ENCODE measurements around the gene TMEM256. TPM values are rescaled to one million over a fixed set of nuclear protein-coding genes. Genes with fewer than 3 reads are reported as not detected.

The TMEM256 gene
- total and polyA plus RNA-seq, 9 donors, result 45.4 to 100 (median 58.2) TPM

DNA sequence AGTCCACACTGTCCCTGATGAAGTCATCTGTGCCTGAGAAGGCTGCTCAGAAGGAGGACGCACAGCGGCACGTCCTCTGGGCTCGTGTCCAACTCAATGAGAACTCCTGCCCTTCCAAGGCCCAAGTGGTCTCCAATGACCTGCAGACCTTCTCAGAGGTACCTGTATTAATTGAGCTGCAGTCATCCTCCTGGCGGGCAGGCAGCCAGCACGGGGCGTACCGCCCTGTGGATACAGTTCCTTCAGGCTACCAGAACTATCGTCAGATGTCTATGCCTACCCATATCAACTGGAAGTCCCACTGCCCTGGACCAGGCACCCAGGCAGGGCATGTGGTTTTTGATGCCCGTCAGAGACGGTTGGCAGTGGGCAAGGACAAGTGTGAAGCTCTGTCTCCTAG, 28.4 kb upstream of the TMEM256 start:
- Histone ChIP-seq H3K9me3 (replicated peaks; ENCODE audit: control insufficient read depth, low read depth, low read length) (no peaks in the 10 kb centered on the region), H3K27ac (ENCODE audit: low read length) (no peak overlapping the region), H3K4me3 (ENCODE audit: low read length) (no peak overlapping the region), H3K36me3 (ENCODE audit: control insufficient read depth, insufficient read depth, low read length) (no peaks in the 10 kb centered on the region), H3K27me3 (ENCODE audit: control insufficient read depth, insufficient read depth, low read length) (peaks cover 24% of the 10 kb centered on the region), H3K4me1 (ENCODE audit: control insufficient read depth, insufficient read depth, low read length) (peaks cover 20% of the 10 kb centered on the region)
- DNase-seq, result no peak
- WGBS (ENCODE audit: insufficient coverage), result 85% methylated on average over 10 of the region's 11 CpGs

DNA sequence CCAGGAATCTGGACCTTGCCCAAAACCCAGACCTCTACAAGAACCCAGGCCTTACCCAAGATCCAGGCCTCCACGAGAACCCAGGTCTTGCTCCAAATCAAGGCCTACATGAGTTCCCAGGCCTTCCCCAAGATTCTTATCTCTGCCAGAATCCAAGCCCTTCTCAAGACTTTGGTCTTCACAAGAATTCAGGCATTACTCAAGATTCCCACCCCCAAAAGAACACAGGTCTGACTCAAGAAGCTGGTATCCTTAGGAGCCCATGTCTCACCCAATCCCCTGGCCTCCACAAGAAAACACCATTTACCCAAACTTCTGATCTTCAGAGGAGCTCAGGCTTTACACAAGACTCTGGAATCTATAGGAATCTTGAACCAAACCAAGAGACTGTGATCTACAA, 27.3 kb upstream of the TMEM256 start:
- WGBS (ENCODE audit: insufficient coverage), result 100% methylated on average over 1 of the region's 1 CpG
- Histone ChIP-seq H3K4me1 (ENCODE audit: control insufficient read depth, insufficient read depth, low read length) (peaks cover 11% of the 10 kb centered on the region), H3K36me3 (ENCODE audit: control insufficient read depth, insufficient read depth, low read length) (no peaks in the 10 kb centered on the region), H3K27me3 (ENCODE audit: control insufficient read depth, insufficient read depth, low read length) (peaks cover 14% of the 10 kb centered on the region), H3K4me3 (ENCODE audit: low read length) (no peak overlapping the region), H3K27ac (ENCODE audit: low read length) (no peak overlapping the region), H3K9me3 (replicated peaks; ENCODE audit: control insufficient read depth, low read depth, low read length) (no peaks in the 10 kb centered on the region)
- DNase-seq, result no peak

DNA sequence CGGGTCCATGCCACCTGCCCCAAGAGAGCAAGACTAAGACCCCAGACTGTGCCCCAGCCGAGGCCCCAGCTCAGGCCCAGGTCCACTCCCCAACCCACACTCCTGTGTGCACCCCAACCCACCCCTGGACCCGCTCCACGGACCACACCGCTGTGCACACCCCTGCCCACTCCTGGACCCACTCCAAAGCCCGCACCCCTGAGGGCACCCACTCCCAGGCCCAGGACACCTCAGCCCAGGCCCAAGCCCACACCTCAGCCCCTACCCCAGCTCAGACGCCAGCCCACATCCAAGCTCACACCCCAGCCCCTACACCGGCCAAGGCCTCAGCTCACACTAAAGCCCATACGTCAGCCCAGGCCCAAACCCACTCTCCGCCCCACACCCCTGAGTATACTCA, 25.8 kb upstream of the TMEM256 start:
- no peaks in the 10 kb centered on the region for H3K27me3 ChIP-seq (ENCODE audit: control insufficient read depth, insufficient read depth, low read length)
- no peaks in the 10 kb centered on the region for H3K4me1 ChIP-seq (ENCODE audit: control insufficient read depth, insufficient read depth, low read length)
- no peak for DNase-seq
- H3K9me3 ChIP-seq (replicated peaks; ENCODE audit: control insufficient read depth, low read depth, low read length), result no peaks in the 10 kb centered on the region
- H3K36me3 ChIP-seq (ENCODE audit: control insufficient read depth, insufficient read depth, low read length), result no peaks in the 10 kb centered on the region
- H3K27ac ChIP-seq (ENCODE audit: low read length), result no peak overlapping the region
- 89% methylated on average over 10 of the region's 10 CpGs for WGBS (ENCODE audit: insufficient coverage)
- H3K4me3 ChIP-seq (ENCODE audit: low read length), result no peak overlapping the region

GRCh38 chr17:7428557-7428956, 24.7 kb upstream of the TMEM256 start, which contains the start of gene SPEM3:
Gene SPEM3, plus strand, starts transcription at chr17:7428857. Its CDS starts 46 bp downstream, at chr17:7428903.
- H3K4me3 ChIP-seq (ENCODE audit: low read length), result no peak within 1 kb of the TSS
- DNase-seq, result no peak
- H3K9me3 ChIP-seq (replicated peaks; ENCODE audit: control insufficient read depth, low read depth, low read length), result no peaks in the 10 kb centered on the region
- H3K27ac ChIP-seq (ENCODE audit: low read length), result no peak within 1 kb of the TSS
- no peaks in the 10 kb centered on the region for H3K36me3 ChIP-seq (ENCODE audit: control insufficient read depth, insufficient read depth, low read length)
- 75% methylated on average over 5 of the region's 5 CpGs for WGBS (ENCODE audit: insufficient coverage)
- no peaks in the 10 kb centered on the region for H3K4me1 ChIP-seq (ENCODE audit: control insufficient read depth, insufficient read depth, low read length)
- H3K27me3 ChIP-seq (ENCODE audit: control insufficient read depth, insufficient read depth, low read length), result no peaks in the 10 kb centered on the region

- H3K9me3 ChIP-seq (replicated peaks; ENCODE audit: control insufficient read depth, low read depth, low read length), result no peaks in the 10 kb centered on the region
- H3K27ac ChIP-seq (ENCODE audit: low read length), result no peak overlapping the region
- no peaks in the 10 kb centered on the region for H3K4me1 ChIP-seq (ENCODE audit: control insufficient read depth, insufficient read depth, low read length)
- 89% methylated on average over 1 of the region's 7 CpGs for WGBS (ENCODE audit: insufficient coverage)
- no peak for DNase-seq
- no peaks in the 10 kb centered on the region for H3K36me3 ChIP-seq (ENCODE audit: control insufficient read depth, insufficient read depth, low read length)
- no peaks in the 10 kb centered on the region for H3K27me3 ChIP-seq (ENCODE audit: control insufficient read depth, insufficient read depth, low read length)
- no peak overlapping the region for H3K4me3 ChIP-seq (ENCODE audit: low read length)
Measured at GRCh38 chr17:7427549-7427948, 23.7 kb upstream of the TMEM256 start.

DNA sequence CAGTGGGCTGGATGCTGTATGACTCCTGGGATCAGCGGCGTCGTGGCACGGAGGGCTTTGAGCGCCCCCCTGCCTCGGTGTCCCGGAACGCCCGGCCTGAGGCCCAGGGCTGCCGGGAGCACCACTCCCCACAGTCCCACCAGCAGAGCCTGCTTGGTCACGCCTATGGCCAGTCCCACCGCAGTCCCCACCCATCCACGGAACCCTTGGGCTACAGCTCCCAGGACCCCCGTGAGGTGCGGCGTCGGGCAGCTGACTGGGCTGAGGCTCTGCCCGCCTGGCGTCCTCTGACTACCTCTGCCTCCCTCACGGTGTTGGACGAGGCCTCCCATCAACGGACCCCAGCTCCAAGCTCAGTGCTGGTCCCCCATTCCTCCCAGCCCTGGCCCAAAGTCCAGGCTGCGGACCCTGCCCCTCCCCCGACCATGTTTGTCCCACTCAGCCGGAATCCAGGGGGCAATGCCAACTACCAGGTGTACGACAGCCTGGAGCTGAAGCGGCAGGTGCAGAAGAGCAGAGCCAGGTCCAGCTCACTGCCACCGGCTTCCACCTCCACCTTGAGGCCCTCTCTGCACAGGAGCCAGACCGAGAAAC, 23.1 kb upstream of the TMEM256 start:
- Histone ChIP-seq H3K27ac (ENCODE audit: low read length) (no peak overlapping the region), H3K4me1 (ENCODE audit: control insufficient read depth, insufficient read depth, low read length) (no peaks in the 10 kb centered on the region), H3K27me3 (ENCODE audit: control insufficient read depth, insufficient read depth, low read length) (no peaks in the 10 kb centered on the region), H3K36me3 (ENCODE audit: control insufficient read depth, insufficient read depth, low read length) (no peaks in the 10 kb centered on the region), H3K9me3 (replicated peaks; ENCODE audit: control insufficient read depth, low read depth, low read length) (no peaks in the 10 kb centered on the region), H3K4me3 (ENCODE audit: low read length) (no peak overlapping the region)
- no peak for DNase-seq
- WGBS (ENCODE audit: insufficient coverage), result 88% methylated on average over 27 of the region's 29 CpGs

DNA sequence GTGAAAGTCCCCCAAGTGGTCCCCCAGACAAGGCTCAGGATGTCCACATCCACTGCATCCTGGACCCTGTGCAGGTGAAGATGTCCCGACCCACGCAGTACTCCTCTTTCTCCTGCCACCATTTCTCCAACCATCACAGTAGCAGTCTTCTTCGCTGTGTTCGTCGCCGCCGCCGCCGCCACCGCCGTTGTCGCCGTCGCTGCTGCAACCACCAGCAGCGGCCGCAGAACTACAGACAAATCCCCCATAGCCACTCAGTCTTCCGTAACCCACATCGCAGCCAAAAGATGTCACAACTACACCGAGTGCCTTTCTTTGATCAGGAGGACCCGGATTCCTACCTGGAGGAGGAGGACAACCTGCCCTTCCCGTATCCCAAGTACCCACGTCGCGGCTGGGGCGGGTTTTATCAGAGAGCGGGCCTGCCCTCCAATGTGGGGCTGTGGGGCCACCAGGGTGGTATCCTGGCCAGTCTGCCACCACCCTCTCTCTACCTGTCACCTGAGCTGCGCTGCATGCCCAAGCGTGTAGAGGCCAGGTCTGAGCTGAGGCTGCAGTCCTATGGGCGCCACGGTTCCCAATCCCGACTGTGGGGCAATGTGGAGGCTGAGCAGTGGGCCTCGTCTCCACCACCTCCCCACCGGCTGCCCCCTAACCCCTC, 22.4 kb upstream of the TMEM256 start:
- Histone ChIP-seq H3K27me3 (ENCODE audit: control insufficient read depth, insufficient read depth, low read length) (no peaks in the 10 kb centered on the region), H3K4me1 (ENCODE audit: control insufficient read depth, insufficient read depth, low read length) (no peaks in the 10 kb centered on the region), H3K27ac (ENCODE audit: low read length) (no peak overlapping the region), H3K36me3 (ENCODE audit: control insufficient read depth, insufficient read depth, low read length) (no peaks in the 10 kb centered on the region), H3K9me3 (replicated peaks; ENCODE audit: control insufficient read depth, low read depth, low read length) (no peaks in the 10 kb centered on the region), H3K4me3 (ENCODE audit: low read length) (no peak overlapping the region)
- DNase-seq, result no peak
- WGBS (ENCODE audit: insufficient coverage), result 90% methylated on average over 24 of the region's 33 CpGs

DNA sequence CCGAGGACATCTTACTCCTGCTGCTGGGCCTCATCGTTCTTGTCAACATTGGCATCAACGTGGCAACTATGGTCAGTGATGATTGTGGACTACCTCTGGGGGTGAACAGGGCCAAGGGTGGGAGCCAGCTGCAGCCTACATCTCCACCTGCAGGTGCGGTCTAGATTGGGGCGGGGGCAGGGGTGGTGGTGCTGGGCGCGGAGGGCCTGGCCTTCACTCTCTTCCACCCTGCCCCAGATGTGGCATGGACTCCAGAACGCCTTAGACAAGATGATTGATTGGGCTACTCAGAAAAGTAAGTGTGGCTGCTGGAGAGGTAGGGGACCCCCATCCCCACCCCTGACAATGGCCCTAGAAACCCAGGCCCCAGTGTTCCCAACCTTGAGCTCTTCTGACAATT, 21.9 kb upstream of the TMEM256 start:
- Histone ChIP-seq H3K36me3 (ENCODE audit: control insufficient read depth, insufficient read depth, low read length) (no peaks in the 10 kb centered on the region), H3K27ac (ENCODE audit: low read length) (no peak overlapping the region)
- 95% methylated on average over 3 of the region's 8 CpGs for WGBS (ENCODE audit: insufficient coverage)

DNA sequence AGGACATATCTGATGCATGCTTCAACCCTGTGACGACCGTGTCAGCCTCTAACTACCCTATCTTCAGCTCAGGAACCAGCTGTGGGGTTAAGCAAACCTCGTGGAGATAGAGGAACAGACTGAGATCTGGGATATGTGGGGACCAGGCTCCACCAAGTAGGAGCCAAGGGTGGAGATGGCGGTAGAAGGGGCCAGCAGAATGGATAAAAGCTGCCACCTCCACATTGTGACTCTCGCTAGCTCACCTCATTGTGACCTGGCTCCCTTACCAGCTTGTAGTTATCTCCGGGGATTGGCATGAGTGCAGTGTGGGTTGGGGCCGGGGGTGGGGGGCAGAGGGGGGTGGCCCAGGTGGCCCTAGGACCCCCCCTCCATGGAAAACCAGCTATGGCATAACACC, 21.4 kb upstream of the TMEM256 start, which contains the start of gene SPEM2:
SPEM2 (plus strand) TSS at position 301 of the 400 bp plus-strand sequence; CDS start at position 374, 73 bp downstream.
- no peaks in the 10 kb centered on the region for H3K4me1 ChIP-seq (ENCODE audit: control insufficient read depth, insufficient read depth, low read length)
- no peak for DNase-seq
- H3K9me3 ChIP-seq (replicated peaks; ENCODE audit: control insufficient read depth, low read depth, low read length), result no peaks in the 10 kb centered on the region
- H3K4me3 ChIP-seq (ENCODE audit: low read length), result no peak within 1 kb of the TSS
- no peaks in the 10 kb centered on the region for H3K36me3 ChIP-seq (ENCODE audit: control insufficient read depth, insufficient read depth, low read length)
- H3K27ac ChIP-seq (ENCODE audit: low read length), result no peak within 1 kb of the TSS
- no peaks in the 10 kb centered on the region for H3K27me3 ChIP-seq (ENCODE audit: control insufficient read depth, insufficient read depth, low read length)
- WGBS (ENCODE audit: insufficient coverage), result no CpG with 5 or more reads among the region's 7 CpGs

More for the DNA sequence above, 21.9 kb upstream of the TMEM256 start:
- no peaks in the 10 kb centered on the region for H3K27me3 ChIP-seq (ENCODE audit: control insufficient read depth, insufficient read depth, low read length)
- DNase-seq, result no peak
- H3K4me1 ChIP-seq (ENCODE audit: control insufficient read depth, insufficient read depth, low read length), result no peaks in the 10 kb centered on the region
- no peak overlapping the region for H3K4me3 ChIP-seq (ENCODE audit: low read length)
- no peaks in the 10 kb centered on the region for H3K9me3 ChIP-seq (replicated peaks; ENCODE audit: control insufficient read depth, low read depth, low read length)

DNA sequence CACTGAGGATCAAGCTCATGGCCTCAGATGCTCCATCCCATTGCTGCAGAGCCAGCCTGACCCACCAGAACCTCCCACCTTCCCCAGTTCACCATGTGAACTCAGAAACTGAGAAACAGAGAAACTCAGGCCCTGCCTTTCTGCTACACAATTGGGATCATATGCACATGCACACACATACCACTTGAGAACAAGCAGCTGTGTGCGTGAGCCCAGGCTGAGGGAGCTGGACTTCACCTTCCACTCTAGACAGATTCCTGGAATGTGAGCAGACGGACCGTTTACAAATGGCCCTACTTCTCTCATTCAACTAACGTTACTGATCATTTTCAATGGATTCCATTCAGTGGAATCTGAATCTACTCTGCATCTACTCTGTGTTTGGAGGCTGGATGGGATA, 19.8 kb upstream of the TMEM256 start:
- Histone ChIP-seq H3K4me3 (ENCODE audit: low read length) (no peak overlapping the region), H3K4me1 (ENCODE audit: control insufficient read depth, insufficient read depth, low read length) (no peaks in the 10 kb centered on the region), H3K27me3 (ENCODE audit: control insufficient read depth, insufficient read depth, low read length) (no peaks in the 10 kb centered on the region), H3K27ac (ENCODE audit: low read length) (no peak overlapping the region), H3K36me3 (ENCODE audit: control insufficient read depth, insufficient read depth, low read length) (no peaks in the 10 kb centered on the region), H3K9me3 (replicated peaks; ENCODE audit: control insufficient read depth, low read depth, low read length) (no peaks in the 10 kb centered on the region)
- no peak for DNase-seq
- WGBS (ENCODE audit: insufficient coverage), result 20% methylated on average over 1 of the region's 4 CpGs
